Measurements from ENCODE around the gene GSTM1. TPM values are rescaled to one million over a fixed set of nuclear protein-coding genes. Genes with fewer than 3 reads are reported as not detected.
A peak's percentile ranks its signal among the peaks of the same experiment; 100 is the strongest.

GSTM1 gene
- total RNA-seq, 1 donor from 2014 or later = not detected

DNA sequence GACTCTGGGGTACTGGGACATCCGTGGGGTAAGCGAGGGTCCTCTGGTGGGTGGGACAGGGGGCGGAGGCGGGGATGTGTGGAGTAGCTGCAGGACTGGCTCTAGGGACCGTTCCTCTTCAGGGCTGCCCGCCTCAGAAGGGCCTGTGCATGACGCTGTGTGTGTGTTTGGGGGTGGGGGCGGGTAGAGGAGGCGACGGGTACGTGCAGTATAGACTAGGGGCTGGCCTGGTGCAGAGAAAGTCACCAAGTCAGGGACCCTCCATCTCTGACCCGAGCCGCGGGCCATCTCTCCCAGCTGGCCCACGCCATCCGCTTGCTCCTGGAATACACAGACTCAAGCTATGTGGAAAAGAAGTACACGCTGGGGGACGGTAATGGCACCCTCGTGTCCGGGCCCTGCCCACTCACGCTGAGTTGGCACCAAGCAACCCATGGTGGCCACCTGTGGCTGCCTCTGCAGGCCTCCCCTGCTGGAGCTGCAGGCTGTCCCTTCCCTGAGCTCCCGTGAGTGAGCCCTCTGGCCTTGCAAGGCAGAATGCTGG, 24.8 kb downstream of the GSTM1 start:
- FAIRE-seq (no peak), DNase-seq (ENCODE audit: low read depth) (no peak)
- Histone ChIP-seq H3K4me1 (ENCODE audit: insufficient read depth, low read length) (peaks cover 2% of the 10 kb centered on the region), H2AFZ (ENCODE audit: low read depth, low read length) (peak overlapping the region; percentile 69), H3K27me3 (ENCODE audit: insufficient read depth, low read length) (no peaks in the 10 kb centered on the region), H3K36me3 (ENCODE audit: insufficient read depth, low read length) (no peaks in the 10 kb centered on the region), H3K4me2 (ENCODE audit: low read length) (peak overlapping the region; percentile 72), H3K9me3 (ENCODE audit: insufficient read depth, low read depth, low read length) (no peaks in the 10 kb centered on the region), H3K27ac (ENCODE audit: low read depth, low read length) (no peak overlapping the region), H4K20me1 (ENCODE audit: insufficient read depth, low read length) (no peaks in the 10 kb centered on the region), H3K4me3 (ENCODE audit: insufficient read depth, low read depth, low read length) (no peak overlapping the region), H3K79me2 (ENCODE audit: insufficient read depth, low read length) (no peaks in the 10 kb centered on the region), H3K9ac (ENCODE audit: low read length) (no peak overlapping the region)
- peaks cover 42% of the 10 kb centered on the region for H3K27me3 Mint-ChIP-seq (ENCODE audit: low read depth, unreplicated experiment)
- no peaks in the 10 kb centered on the region for H3K4me1 Mint-ChIP-seq (ENCODE audit: low read depth, unreplicated experiment)
- H3K4me3 Mint-ChIP-seq (ENCODE audit: unreplicated experiment) = no peak overlapping the region
- no peak overlapping the region for H3K27ac Mint-ChIP-seq (ENCODE audit: unreplicated experiment)
- peaks cover 13% of the 10 kb centered on the region for H3K9me3 Mint-ChIP-seq (ENCODE audit: unreplicated experiment)
- H3K36me3 Mint-ChIP-seq (ENCODE audit: low read depth, unreplicated experiment) = no peaks in the 10 kb centered on the region
- TF ChIP-seq EZH2 (IDR thresholded peaks at IDR 0.05; ENCODE audit: insufficient read depth, low read length) = no peak

DNA sequence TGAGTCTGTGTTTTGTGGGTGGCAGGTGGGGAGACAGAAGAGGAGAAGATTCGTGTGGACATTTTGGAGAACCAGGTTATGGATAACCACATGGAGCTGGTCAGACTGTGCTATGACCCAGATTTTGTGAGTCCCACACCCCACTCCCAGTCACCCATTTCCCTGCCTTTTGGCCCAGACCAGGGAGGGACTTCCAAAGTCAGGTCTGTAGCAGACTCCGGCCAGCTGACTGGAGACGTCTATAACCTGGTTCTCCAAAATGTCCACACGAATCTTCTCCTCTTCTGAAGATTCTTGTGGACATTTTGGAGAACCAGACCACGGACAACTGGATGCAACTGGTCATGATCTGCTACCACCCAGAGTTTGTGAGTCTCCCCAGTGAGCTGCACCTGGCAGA, 26.0 kb downstream of the GSTM1 start:
- H3K9me3 ChIP-seq (ENCODE audit: insufficient read depth, low read depth, low read length) = no peaks in the 10 kb centered on the region
- no peak for FAIRE-seq

DNA sequence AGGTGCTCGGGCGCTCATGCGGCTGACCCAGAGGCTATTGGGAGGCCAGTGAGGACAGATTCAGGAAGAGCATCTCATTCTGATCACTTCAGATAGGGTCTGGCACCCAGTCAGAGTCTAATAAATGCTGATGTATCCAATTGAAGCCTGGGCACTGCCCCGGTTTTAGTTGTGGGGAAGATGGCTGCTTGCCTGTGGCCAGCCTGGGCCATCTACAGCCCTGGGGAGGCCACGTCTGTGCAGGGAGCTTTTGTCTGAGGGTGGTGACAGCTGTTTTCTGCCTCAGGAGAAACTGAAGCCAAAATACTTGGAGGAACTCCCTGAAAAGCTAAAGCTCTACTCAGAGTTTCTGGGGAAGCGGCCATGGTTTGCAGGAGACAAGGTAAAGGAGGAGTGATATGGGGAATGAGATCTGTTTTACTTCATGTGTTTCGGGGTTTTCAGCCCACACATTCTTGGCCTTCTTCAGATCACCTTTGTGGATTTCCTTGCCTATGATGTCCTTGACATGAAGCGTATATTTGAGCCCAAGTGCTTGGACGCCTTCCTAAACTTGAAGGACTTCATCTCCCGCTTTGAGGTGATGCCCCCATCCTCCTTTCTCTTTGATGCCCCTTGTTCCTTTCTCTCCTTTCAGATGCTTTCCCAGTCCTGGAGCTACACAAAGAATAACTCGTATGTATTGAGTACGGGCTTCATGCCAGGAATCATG, 27.2 kb downstream of the GSTM1 start:
- H3K27ac ChIP-seq (ENCODE audit: low read depth, low read length) = no peak overlapping the region
- no peak overlapping the region for H3K4me2 ChIP-seq (ENCODE audit: low read length)
- H3K9me3 ChIP-seq (ENCODE audit: insufficient read depth, low read depth, low read length) = no peaks in the 10 kb centered on the region
- no peak for TF ChIP-seq EZH2 (IDR thresholded peaks at IDR 0.05; ENCODE audit: insufficient read depth, low read length)
- TF ChIP-seq, protein P1, sequence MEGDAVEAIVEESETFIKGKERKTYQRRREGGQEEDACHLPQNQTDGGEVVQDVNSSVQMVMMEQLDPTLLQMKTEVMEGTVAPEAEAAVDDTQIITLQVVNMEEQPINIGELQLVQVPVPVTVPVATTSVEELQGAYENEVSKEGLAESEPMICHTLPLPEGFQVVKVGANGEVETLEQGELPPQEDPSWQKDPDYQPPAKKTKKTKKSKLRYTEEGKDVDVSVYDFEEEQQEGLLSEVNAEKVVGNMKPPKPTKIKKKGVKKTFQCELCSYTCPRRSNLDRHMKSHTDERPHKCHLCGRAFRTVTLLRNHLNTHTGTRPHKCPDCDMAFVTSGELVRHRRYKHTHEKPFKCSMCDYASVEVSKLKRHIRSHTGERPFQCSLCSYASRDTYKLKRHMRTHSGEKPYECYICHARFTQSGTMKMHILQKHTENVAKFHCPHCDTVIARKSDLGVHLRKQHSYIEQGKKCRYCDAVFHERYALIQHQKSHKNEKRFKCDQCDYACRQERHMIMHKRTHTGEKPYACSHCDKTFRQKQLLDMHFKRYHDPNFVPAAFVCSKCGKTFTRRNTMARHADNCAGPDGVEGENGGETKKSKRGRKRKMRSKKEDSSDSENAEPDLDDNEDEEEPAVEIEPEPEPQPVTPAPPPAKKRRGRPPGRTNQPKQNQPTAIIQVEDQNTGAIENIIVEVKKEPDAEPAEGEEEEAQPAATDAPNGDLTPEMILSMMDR (IDR thresholded peaks at IDR 0.05; ENCODE audit: insufficient read depth, low read depth, low read length) = no peak
- Mint-ChIP-seq H3K4me3 (ENCODE audit: unreplicated experiment) (no peak overlapping the region), H3K27me3 (ENCODE audit: low read depth, unreplicated experiment) (peaks cover 43% of the 10 kb centered on the region), H3K36me3 (ENCODE audit: low read depth, unreplicated experiment) (no peaks in the 10 kb centered on the region), H3K9me3 (ENCODE audit: unreplicated experiment) (peaks cover 2% of the 10 kb centered on the region), H3K27ac (ENCODE audit: unreplicated experiment) (no peak overlapping the region), H3K4me1 (ENCODE audit: low read depth, unreplicated experiment) (peaks cover 4% of the 10 kb centered on the region)
- no peak overlapping the region for H2AFZ ChIP-seq (ENCODE audit: low read depth, low read length)
- no peak for FAIRE-seq
- H3K27me3 ChIP-seq (ENCODE audit: insufficient read depth, low read length) = no peaks in the 10 kb centered on the region
- no peak overlapping the region for H3K4me3 ChIP-seq (ENCODE audit: insufficient read depth, low read depth, low read length)
- H3K79me2 ChIP-seq (ENCODE audit: insufficient read depth, low read length) = no peaks in the 10 kb centered on the region
- H3K9ac ChIP-seq (ENCODE audit: low read length) = no peak overlapping the region
- DNase-seq (ENCODE audit: low read depth) = no peak
- H3K4me1 ChIP-seq (ENCODE audit: insufficient read depth, low read length) = peaks cover 8% of the 10 kb centered on the region
- no peaks in the 10 kb centered on the region for H4K20me1 ChIP-seq (ENCODE audit: insufficient read depth, low read length)
- H3K36me3 ChIP-seq (ENCODE audit: insufficient read depth, low read length) = no peaks in the 10 kb centered on the region

More for the DNA sequence above, 26.0 kb downstream of the GSTM1 start:
- Histone ChIP-seq H3K27me3 (ENCODE audit: insufficient read depth, low read length) (no peaks in the 10 kb centered on the region), H3K4me2 (ENCODE audit: low read length) (no peak overlapping the region), H3K9ac (ENCODE audit: low read length) (no peak overlapping the region), H2AFZ (ENCODE audit: low read depth, low read length) (no peak overlapping the region), H4K20me1 (ENCODE audit: insufficient read depth, low read length) (no peaks in the 10 kb centered on the region), H3K27ac (ENCODE audit: low read depth, low read length) (no peak overlapping the region), H3K4me1 (ENCODE audit: insufficient read depth, low read length) (peaks cover 2% of the 10 kb centered on the region), H3K79me2 (ENCODE audit: insufficient read depth, low read length) (no peaks in the 10 kb centered on the region), H3K4me3 (ENCODE audit: insufficient read depth, low read depth, low read length) (no peak overlapping the region), H3K36me3 (ENCODE audit: insufficient read depth, low read length) (no peaks in the 10 kb centered on the region)
- H3K4me3 Mint-ChIP-seq (ENCODE audit: unreplicated experiment) = no peak overlapping the region
- H3K36me3 Mint-ChIP-seq (ENCODE audit: low read depth, unreplicated experiment) = no peaks in the 10 kb centered on the region
- H3K27ac Mint-ChIP-seq (ENCODE audit: unreplicated experiment) = no peak overlapping the region
- H3K27me3 Mint-ChIP-seq (ENCODE audit: low read depth, unreplicated experiment) = peaks cover 43% of the 10 kb centered on the region
- H3K4me1 Mint-ChIP-seq (ENCODE audit: low read depth, unreplicated experiment) = no peaks in the 10 kb centered on the region
- no peak for TF ChIP-seq EZH2 (IDR thresholded peaks at IDR 0.05; ENCODE audit: insufficient read depth, low read length)
- TF ChIP-seq, protein P1 (IDR thresholded peaks at IDR 0.05; ENCODE audit: insufficient read depth, low read depth, low read length) = no peak
- H3K9me3 Mint-ChIP-seq (ENCODE audit: unreplicated experiment) = peaks cover 7% of the 10 kb centered on the region
- no peak for DNase-seq (ENCODE audit: low read depth)

Data from astrocyte (in vitro differentiated cells and primary cell).